GM23248 (cell line): ENCODE results near the gene AGRN. TPM values are rescaled to one million over a fixed set of nuclear protein-coding genes. Genes with fewer than 3 reads are reported as not detected.

Experiments
- DNase-seq: peaks from one replicate; pipeline ENCODE4 v3.0.0-alpha.2; 2015
- H2AFZ ChIP-seq: fragments of 200-600 bp; sonication (generic); 2 replicates; pipeline ENCODE4 v1.6.1; 2016; ENCODE audit warnings: antibody characterized with exemption
- H3F3A ChIP-seq: fragments of 200-600 bp; sonication (generic); 2 replicates; pipeline ENCODE4 v1.6.1; 2016; ENCODE audit warnings: mild to moderate bottlenecking, antibody characterized with exemption, mixed run types; ENCODE audit not compliant: insufficient read depth
- H3K27ac ChIP-seq: fragments of 200-600 bp; sonication (generic); 2 replicates; pipeline ENCODE4 v1.5.1; 2016; ENCODE audit warnings: mild to moderate bottlenecking
- H3K27me3 ChIP-seq: fragments of 200-600 bp; sonication (generic); replicated peaks from 2 replicates; pipeline ENCODE4 v1.6.1; 2016; ENCODE audit warnings: mild to moderate bottlenecking; ENCODE audit not compliant: insufficient read depth
- H3K36me3 ChIP-seq: fragments of 200-600 bp; sonication (generic); 2 replicates; pipeline ENCODE4 v1.6.1; 2016; ENCODE audit warnings: low read depth, mild to moderate bottlenecking
- H3K4me1 ChIP-seq: fragments of 200-600 bp; sonication (generic); 2 replicates; pipeline ENCODE4 v1.6.1; 2016; ENCODE audit warnings: mild to moderate bottlenecking; ENCODE audit not compliant: insufficient read depth
- H3K4me2 ChIP-seq: fragments of 200-600 bp; sonication (generic); one replicate; pipeline ENCODE4 v1.6.1; 2016; ENCODE audit warnings: mild to moderate bottlenecking; ENCODE audit not compliant: unreplicated experiment
- H3K4me3 ChIP-seq: fragments of 200-600 bp; sonication (generic); 2 replicates; pipeline ENCODE4 v1.5.1; 2016; ENCODE audit warnings: mild to moderate bottlenecking
- H3K79me2 ChIP-seq: fragments of 200-600 bp; sonication (generic); 2 replicates; pipeline ENCODE4 v1.6.1; 2016; ENCODE audit warnings: mild to moderate bottlenecking; ENCODE audit not compliant: insufficient read depth
- H3K9ac ChIP-seq: fragments of 200-600 bp; sonication (generic); 2 replicates; pipeline ENCODE4 v1.6.1; 2016; ENCODE audit warnings: mild to moderate bottlenecking
- H3K9me2 ChIP-seq: fragments of 200-600 bp; sonication (generic); 2 replicates; pipeline ENCODE4 v1.6.1; 2016; ENCODE audit warnings: mixed run types, mild to moderate bottlenecking, moderate library complexity; ENCODE audit not compliant: insufficient read depth
- H3K9me3 ChIP-seq: fragments of 200-600 bp; sonication (generic); one replicate; pipeline ENCODE4 v1.6.1; 2017; ENCODE audit warnings: low read depth
- H4K20me1 ChIP-seq: fragments of 200-600 bp; sonication (generic); 2 replicates; pipeline ENCODE4 v1.6.0; 2016; ENCODE audit not compliant: insufficient read depth
- EZH2 ChIP-seq: fragments of 200-600 bp; sonication (generic); IDR thresholded peaks from 2 replicates; pipeline ENCODE4 v1.6.1; 2018; ENCODE audit warnings: antibody characterized with exemption, mild to moderate bottlenecking; ENCODE audit not compliant: insufficient read depth, poor library complexity, severe bottlenecking
- EZH2phosphoT487 ChIP-seq: fragments of 200-600 bp; sonication (generic); IDR thresholded peaks from 2 replicates; pipeline ENCODE4 v1.6.1; 2018; ENCODE audit warnings: antibody characterized with exemption, moderate library complexity, mild to moderate bottlenecking, low read depth; ENCODE audit not compliant: insufficient read depth
- WGBS, 2 experiments: methylation state at CpG; one replicate each; pipeline ENCODE4 v1.1.6; 2015 to 2017; ENCODE audit warnings: low lambda C conversion rate in 2 of 2, low coverage in 1 of 2; ENCODE audit errors: missing lambda C conversion rate in 2 of 2; 5-methylcytosine and 5-hydroxymethylcytosine counted together
- in situ Hi-C: fragments of 300-500 bp; cut with MboI; formaldehyde crosslinking; loops from 2 replicates; pipeline ENCODE4 v1.15.0; 2020
- polyA plus RNA-seq: library from polyadenylated mRNA; unstranded; fragments of >200 nt; fragmentation: Nextera tagmentation; extraction: Ambion mirVana; gene quantifications from 2 replicates; pipeline ENCODE4 v1.2.1, GENCODE V29; 2016
- total RNA-seq: library from RNA; depleted of rRNA; stranded (reverse); fragments of >200 nt; shearing (Covaris generic); gene quantifications from 2 replicates; pipeline ENCODE4 v1.2.3, GENCODE V29; 2014

AGRN gene
- total and polyA plus RNA-seq, 2 experiments from 2014 or later = 1.4 to 43.2 TPM

- H3K9me2 ChIP-seq = no peaks in the 10 kb centered on the region
- H3K4me1 ChIP-seq = no peaks in the 10 kb centered on the region
- no peak for DNase-seq
- no peak overlapping the region for H3K4me2 ChIP-seq
- TF ChIP-seq EZH2 = no peak
- TF ChIP-seq EZH2phosphoT487 = no peak
- no peaks in the 10 kb centered on the region for H3K79me2 ChIP-seq
- H3K9me3 ChIP-seq = no peaks in the 10 kb centered on the region
- H3K27me3 ChIP-seq = peaks cover 10% of the 10 kb centered on the region
- in situ Hi-C loops = no loop called here
- H3K27ac ChIP-seq = no peak overlapping the region
- no peak overlapping the region for H3K9ac ChIP-seq
- WGBS, 2 experiments = 73 to 78% methylated on average over 38 to 52 of the region's 60 CpGs
- H3K4me3 ChIP-seq = no peak overlapping the region
- H2AFZ ChIP-seq = no peak overlapping the region
- no peaks in the 10 kb centered on the region for H3K36me3 ChIP-seq
- no peaks in the 10 kb centered on the region for H4K20me1 ChIP-seq
- no peaks in the 10 kb centered on the region for H3F3A ChIP-seq
Observed at GRCh38 chr1:978835-979743, 40.8 kb upstream of the AGRN start.

GRCh38 chr1:979744-980072 lies 40.2 kb upstream of the AGRN start:
- Histone ChIP-seq H3K9me2 (no peaks in the 10 kb centered on the region), H3K4me3 (no peak overlapping the region), H4K20me1 (no peaks in the 10 kb centered on the region), H3K4me2 (no peak overlapping the region), H3K27ac (no peak overlapping the region), H3K9ac (no peak overlapping the region), H3K4me1 (no peaks in the 10 kb centered on the region), H3K79me2 (no peaks in the 10 kb centered on the region), H2AFZ (no peak overlapping the region), H3F3A (no peaks in the 10 kb centered on the region), H3K36me3 (no peaks in the 10 kb centered on the region), H3K27me3 (peaks cover 10% of the 10 kb centered on the region), H3K9me3 (no peaks in the 10 kb centered on the region)
- WGBS, 2 experiments = 83 to 84% methylated on average over 9 of the region's 9 CpGs
- DNase-seq = no peak
- no peak for TF ChIP-seq EZH2phosphoT487
- TF ChIP-seq EZH2 = no peak
- in situ Hi-C loops = no loop called here

- Histone ChIP-seq H3F3A (no peaks in the 10 kb centered on the region), H3K9me2 (no peaks in the 10 kb centered on the region), H3K27me3 (peaks cover 10% of the 10 kb centered on the region), H3K9ac (no peak overlapping the region), H3K79me2 (no peaks in the 10 kb centered on the region), H3K4me2 (no peak overlapping the region), H3K9me3 (no peaks in the 10 kb centered on the region), H2AFZ (no peak overlapping the region), H3K4me3 (no peak overlapping the region), H4K20me1 (no peaks in the 10 kb centered on the region), H3K4me1 (no peaks in the 10 kb centered on the region), H3K36me3 (no peaks in the 10 kb centered on the region), H3K27ac (no peak overlapping the region)
- in situ Hi-C loops = no loop called here
- TF ChIP-seq EZH2 = no peak
- no peak for TF ChIP-seq EZH2phosphoT487
- WGBS, 2 experiments = 67 to 71% methylated on average over 13 of the region's 13 CpGs
- DNase-seq = no peak
Observed at GRCh38 chr1:980137-980571, 39.8 kb upstream of the AGRN start.

- Histone ChIP-seq H2AFZ (no peak overlapping the region), H3F3A (no peaks in the 10 kb centered on the region), H3K4me3 (no peak overlapping the region), H3K9me3 (no peaks in the 10 kb centered on the region), H3K36me3 (no peaks in the 10 kb centered on the region), H3K9ac (no peak overlapping the region), H3K27ac (no peak overlapping the region), H3K4me1 (no peaks in the 10 kb centered on the region), H3K4me2 (no peak overlapping the region), H4K20me1 (no peaks in the 10 kb centered on the region), H3K9me2 (no peaks in the 10 kb centered on the region), H3K27me3 (peaks cover 14% of the 10 kb centered on the region), H3K79me2 (no peaks in the 10 kb centered on the region)
- in situ Hi-C loops = no loop called here
- 57% methylated on average over 25 to 32 of the region's 35 CpGs for WGBS, 2 experiments
- DNase-seq = no peak
- TF ChIP-seq EZH2phosphoT487 = no peak
- TF ChIP-seq EZH2 = no peak
Observed at GRCh38 chr1:980602-981395, 39.1 kb upstream of the AGRN start.
